ENCODE data around the gene DPF3. TPM values are rescaled to one million over a fixed set of nuclear protein-coding genes. Genes with fewer than 3 reads are reported as not detected.
"Not testable (repeated sequence)": the region's sequence is repeated elsewhere in the genome, so short reads cannot be mapped to it uniquely, and the experiment has no call there.

DPF3 gene
- total RNA-seq, 1 donor from 2014 or later = 1.1 TPM

- Mint-ChIP-seq H3K4me3 (ENCODE audit: unreplicated experiment) (no peak overlapping the region), H3K27ac (ENCODE audit: unreplicated experiment) (no peak overlapping the region), H3K4me1 (ENCODE audit: low read depth) (peaks cover 6% of the 10 kb centered on the region), H3K27me3 (ENCODE audit: low read depth) (no peaks in the 10 kb centered on the region), H3K36me3 (ENCODE audit: low read depth) (no peaks in the 10 kb centered on the region), H3K9me3 (ENCODE audit: low read depth) (peaks cover 7% of the 10 kb centered on the region)
- no peak for DNase-seq (ENCODE audit: low spot score)
- no peak for TF ChIP-seq CTCF (IDR thresholded peaks at IDR 0.05)
Measured at GRCh38 chr14:72752034-72752412, 141.9 kb downstream of the DPF3 start.

GRCh38 chr14:72751276-72752033 is 142.4 kb downstream of the DPF3 start:
- H3K4me1 Mint-ChIP-seq (ENCODE audit: low read depth) = peaks cover 10% of the 10 kb centered on the region
- TF ChIP-seq CTCF (IDR thresholded peaks at IDR 0.05) = no peak
- no peak overlapping the region for H3K4me3 Mint-ChIP-seq (ENCODE audit: unreplicated experiment)
- H3K27ac Mint-ChIP-seq (ENCODE audit: unreplicated experiment) = no peak overlapping the region
- H3K9me3 Mint-ChIP-seq (ENCODE audit: low read depth) = peaks cover 7% of the 10 kb centered on the region
- H3K27me3 Mint-ChIP-seq (ENCODE audit: low read depth) = no peaks in the 10 kb centered on the region
- H3K36me3 Mint-ChIP-seq (ENCODE audit: low read depth) = no peaks in the 10 kb centered on the region
- no peak for DNase-seq (ENCODE audit: low spot score)

- not testable (repeated sequence) for H3K27me3 Mint-ChIP-seq (ENCODE audit: low read depth); H3K4me3 Mint-ChIP-seq (ENCODE audit: unreplicated experiment); DNase-seq (ENCODE audit: low spot score); H3K27ac Mint-ChIP-seq (ENCODE audit: unreplicated experiment); H3K9me3 Mint-ChIP-seq (ENCODE audit: low read depth); H3K36me3 Mint-ChIP-seq (ENCODE audit: low read depth)
- H3K4me1 Mint-ChIP-seq (ENCODE audit: low read depth) = peaks cover 31% of the 10 kb centered on the region
Measured at GRCh38 chr14:72748921-72749320, 145.0 kb downstream of the DPF3 start.

GRCh38 chr14:72747652-72748051 is 146.2 kb downstream of the DPF3 start:
- Mint-ChIP-seq H3K4me3 (ENCODE audit: unreplicated experiment) (no peak overlapping the region), H3K27me3 (ENCODE audit: low read depth) (no peaks in the 10 kb centered on the region), H3K27ac (ENCODE audit: unreplicated experiment) (no peak overlapping the region), H3K9me3 (ENCODE audit: low read depth) (peaks cover 7% of the 10 kb centered on the region), H3K36me3 (ENCODE audit: low read depth) (no peaks in the 10 kb centered on the region), H3K4me1 (ENCODE audit: low read depth) (peaks cover 36% of the 10 kb centered on the region)
- no peak for TF ChIP-seq CTCF (IDR thresholded peaks at IDR 0.05)
- no peak for DNase-seq (ENCODE audit: low spot score)

- Mint-ChIP-seq H3K27ac (ENCODE audit: unreplicated experiment) (peak overlapping the region; percentile 75), H3K4me1 (ENCODE audit: low read depth) (peaks cover 38% of the 10 kb centered on the region), H3K4me3 (ENCODE audit: unreplicated experiment) (no peak overlapping the region), H3K27me3 (ENCODE audit: low read depth) (no peaks in the 10 kb centered on the region), H3K36me3 (ENCODE audit: low read depth) (no peaks in the 10 kb centered on the region), H3K9me3 (ENCODE audit: low read depth) (peaks cover 7% of the 10 kb centered on the region)
- TF ChIP-seq CTCF (IDR thresholded peaks at IDR 0.05) = peak; percentile 56
- no peak for DNase-seq (ENCODE audit: low spot score)
Measured at GRCh38 chr14:72745991-72746980, 147.6 kb downstream of the DPF3 start.
